SKM-1 treated with dmso at 0.1 percent for 144 hours (cell line): ENCODE measurements around the gene ARHGEF7.

Source experiments
- DNase-seq: peaks from one replicate; lab custom pipeline; 2025; ENCODE audit not compliant: unreplicated experiment; lab: John Stamatoyannopoulos, UW

ARHGEF7 gene

GRCh38 chr13:111111376-111111937 lies 3.7 kb upstream of the ARHGEF7 start:
- DNase-seq: no peak

DNA sequence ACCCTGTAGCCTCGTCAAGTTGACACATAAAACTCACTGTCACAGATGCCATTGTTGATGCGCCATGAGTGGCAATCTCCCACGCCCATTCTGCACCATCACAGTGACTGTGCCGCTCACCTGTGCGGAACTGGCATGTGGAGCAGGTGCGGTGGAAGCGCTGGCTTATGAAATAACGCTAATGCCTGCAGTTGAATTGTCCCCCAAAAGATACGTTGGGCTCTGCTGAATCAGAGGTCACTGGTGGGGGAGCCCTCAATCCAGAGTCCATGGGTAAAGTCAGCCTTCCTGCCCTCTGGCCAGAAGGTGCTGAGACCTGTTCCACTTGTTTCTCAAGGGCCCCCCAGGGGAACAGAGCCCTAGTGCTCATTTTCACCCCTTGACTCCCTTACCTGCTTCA lies 2.9 kb upstream of the ARHGEF7 start:
- DNase-seq: no peak

- DNase-seq: no peak
Observed at GRCh38 chr13:111114362-111115060, 599 bp upstream of the ARHGEF7 start.

GRCh38 chr13:111115965-111116521 lies 933 bp downstream of the ARHGEF7 start:
- DNase-seq: no peak

- DNase-seq: no peak
Observed at GRCh38 chr13:111116856-111117255, 1.7 kb downstream of the ARHGEF7 start.

GRCh38 chr13:111117289-111117688 lies 2.2 kb downstream of the ARHGEF7 start:
- DNase-seq: no peak

- no peak for DNase-seq
Observed at GRCh38 chr13:111117961-111118360, 2.9 kb downstream of the ARHGEF7 start.

DNA sequence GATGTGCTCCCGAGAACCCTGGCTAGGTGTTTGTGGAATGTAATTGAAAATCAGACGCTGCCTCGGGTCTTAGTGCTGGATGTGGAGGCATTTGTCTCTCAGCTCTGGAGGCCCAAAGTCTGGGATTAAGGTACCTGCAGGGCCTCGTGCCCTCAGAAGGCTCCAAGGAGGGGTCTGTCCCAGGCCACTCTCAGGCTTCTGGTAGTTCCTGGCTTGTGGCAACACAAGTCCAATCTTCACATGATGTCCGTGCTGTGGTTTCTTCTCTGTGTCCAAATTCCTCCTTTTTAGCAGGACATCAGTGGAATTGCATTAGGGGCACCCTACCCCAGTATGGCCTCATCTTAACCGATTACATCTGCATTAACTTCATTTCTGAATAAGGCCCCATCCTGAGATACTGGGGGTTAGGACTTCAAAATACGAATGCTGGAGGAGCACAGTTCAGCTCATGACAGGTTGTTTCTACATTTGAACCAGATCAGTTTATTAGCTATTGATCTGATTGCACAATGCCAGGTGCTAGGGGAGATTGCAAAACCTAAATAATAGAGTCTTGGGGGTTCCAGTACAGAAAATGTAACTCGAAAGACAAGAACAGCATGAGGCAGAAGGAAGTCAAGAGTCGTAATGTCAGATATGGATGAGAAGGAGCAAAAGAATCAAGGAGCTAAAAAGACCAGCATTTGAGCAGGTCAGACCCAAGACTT lies 3.9 kb downstream of the ARHGEF7 start:
- DNase-seq: no peak

DNA sequence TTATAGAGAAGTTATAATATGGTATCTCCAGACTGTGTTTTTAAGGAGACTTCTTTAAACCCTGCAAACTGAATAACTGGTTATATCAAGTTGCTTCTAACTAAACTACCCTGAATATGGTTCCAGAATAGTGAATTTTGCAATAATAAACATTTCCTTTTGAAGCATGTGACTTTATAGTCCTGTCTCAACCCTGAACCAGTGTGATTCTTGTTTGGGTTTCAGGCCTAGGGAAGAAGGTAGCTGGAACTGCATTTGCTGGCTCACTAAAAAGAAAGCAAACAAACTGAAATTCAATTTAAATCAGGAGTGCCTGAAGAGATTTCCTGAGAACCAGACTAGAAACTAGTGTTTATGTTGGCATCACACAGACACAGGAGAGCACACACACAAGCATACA lies 4.9 kb downstream of the ARHGEF7 start:
- DNase-seq: no peak

DNA sequence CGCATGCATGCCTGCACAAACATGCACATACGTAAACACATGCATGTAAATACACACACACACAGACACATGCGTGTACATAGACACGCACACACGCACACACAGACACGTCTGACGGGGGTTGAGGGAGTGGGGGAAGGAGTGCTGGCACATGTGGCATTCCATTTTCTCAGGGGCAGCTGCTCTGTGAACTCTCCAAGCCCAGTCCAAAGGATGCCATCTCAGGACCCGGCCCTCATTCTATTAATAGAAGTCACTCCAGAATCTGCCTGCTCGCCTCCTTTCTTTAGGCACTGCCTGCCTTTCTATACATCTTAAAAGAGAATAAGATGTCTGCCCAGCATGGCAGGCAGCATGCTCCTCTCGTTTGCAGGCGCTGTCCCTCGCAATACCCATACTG lies 5.3 kb downstream of the ARHGEF7 start:
- no peak for DNase-seq

DNA sequence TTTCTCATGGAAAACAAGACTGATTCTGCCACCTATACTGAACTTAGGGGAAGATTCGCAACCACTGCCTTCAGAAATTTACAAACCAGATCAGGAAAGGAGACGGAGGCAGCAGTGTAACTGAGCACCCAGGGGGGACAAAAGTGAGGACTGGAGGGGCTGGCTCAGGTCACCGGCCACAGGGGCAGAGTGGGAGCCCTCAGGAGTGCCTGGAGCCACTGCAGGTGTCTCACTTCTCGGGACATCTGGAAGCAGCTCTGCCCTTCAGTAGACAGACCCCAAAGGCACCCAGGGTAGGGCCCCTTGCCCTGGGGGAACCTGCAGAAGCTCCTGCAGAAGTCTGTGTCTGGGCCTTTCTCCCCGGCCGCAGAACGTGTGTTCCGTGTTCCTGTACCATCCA lies 5.8 kb downstream of the ARHGEF7 start:
- DNase-seq: no peak

- no peak for DNase-seq
Observed at GRCh38 chr13:111121506-111121905, 6.4 kb downstream of the ARHGEF7 start.

DNA sequence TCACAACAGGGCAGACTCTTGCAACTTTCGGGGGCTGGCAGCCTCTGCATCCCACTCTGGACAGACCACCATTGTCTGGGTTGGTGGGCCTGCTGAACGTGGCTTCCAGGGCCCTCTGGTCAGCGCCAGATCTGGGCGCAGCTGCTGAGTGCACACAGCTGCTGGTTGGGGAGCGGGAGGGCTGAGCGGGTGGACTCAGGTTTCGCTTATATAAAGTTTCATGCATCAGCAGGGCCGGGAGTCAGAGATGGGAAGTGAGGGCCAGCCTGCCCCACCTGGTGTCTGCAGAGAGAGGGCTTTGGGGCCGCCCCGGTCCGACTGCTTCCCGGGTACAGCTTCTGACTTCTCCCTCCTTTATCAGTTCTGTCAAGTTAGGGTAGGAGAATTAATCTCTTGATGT lies 6.9 kb downstream of the ARHGEF7 start:
- DNase-seq: no peak

DNA sequence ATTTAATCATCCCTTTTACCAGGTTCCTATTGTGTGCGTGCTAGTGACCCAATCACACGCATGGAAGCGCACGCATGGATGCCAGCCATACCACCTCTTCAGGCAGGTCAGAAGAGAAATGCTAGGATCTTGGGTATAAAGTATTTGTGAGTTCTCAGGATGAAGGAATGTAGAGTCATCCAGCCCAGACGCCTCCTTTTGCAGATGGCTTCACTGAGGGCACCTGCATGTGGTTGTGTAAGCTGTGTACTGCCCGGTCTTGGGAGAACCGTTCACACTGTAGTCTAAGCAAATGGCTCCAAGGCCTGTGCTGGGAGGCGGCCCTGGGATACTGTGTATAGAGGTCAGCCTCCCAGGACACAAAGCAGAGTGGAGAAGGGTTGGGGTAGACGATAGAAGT lies 7.5 kb downstream of the ARHGEF7 start:
- DNase-seq: no peak

DNA sequence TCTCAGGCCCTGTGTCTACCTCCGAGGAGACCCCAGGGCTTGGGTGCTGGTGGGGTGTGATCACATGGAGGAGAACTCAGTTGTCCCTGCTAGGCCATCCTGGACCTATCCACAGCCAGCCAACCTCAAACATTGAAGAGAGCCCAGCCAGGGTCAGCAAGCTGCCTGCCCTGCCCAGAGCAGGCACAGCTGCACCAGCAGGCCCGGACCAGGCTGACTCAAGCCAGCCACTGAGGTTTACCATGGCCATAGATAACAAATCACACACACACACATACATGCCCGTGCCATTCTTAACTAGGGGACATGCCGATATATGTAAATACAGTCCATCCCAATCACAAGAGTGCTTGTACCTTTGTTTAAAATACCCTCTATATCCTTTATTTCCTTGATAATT lies 8.1 kb downstream of the ARHGEF7 start:
- DNase-seq: no peak

- DNase-seq: no peak
Observed at GRCh38 chr13:111123649-111124048, 8.5 kb downstream of the ARHGEF7 start.

- no peak for DNase-seq
Observed at GRCh38 chr13:111126509-111126908, 11.4 kb downstream of the ARHGEF7 start.

GRCh38 chr13:111129465-111130115 lies 14.5 kb downstream of the ARHGEF7 start:
- DNase-seq: no peak

DNA sequence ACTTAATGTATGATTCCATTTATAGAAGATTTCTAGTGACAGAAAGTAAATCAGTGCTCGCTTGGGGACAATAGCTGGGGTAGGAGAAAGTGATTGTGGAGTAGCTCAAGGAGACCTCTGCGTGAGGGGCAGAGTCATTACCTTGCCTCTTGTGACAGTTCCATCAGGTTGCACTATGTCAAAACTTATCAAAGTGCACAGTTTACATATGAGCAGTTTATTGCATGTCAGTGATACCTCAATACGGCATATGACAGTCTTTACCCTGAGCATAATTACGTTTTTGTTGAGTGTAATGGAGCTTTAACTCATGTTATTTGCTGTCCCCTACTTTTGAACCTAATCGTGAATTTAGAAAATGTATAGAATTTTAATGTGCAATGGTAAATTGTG lies 15.0 kb downstream of the ARHGEF7 start:
- no peak for DNase-seq

- DNase-seq: no peak
Observed at GRCh38 chr13:111131048-111131447, 15.9 kb downstream of the ARHGEF7 start.

GRCh38 chr13:111131611-111132010 lies 16.5 kb downstream of the ARHGEF7 start:
- no peak for DNase-seq

- no peak for DNase-seq
Observed at GRCh38 chr13:111132948-111133347, 17.8 kb downstream of the ARHGEF7 start.
